Measurements from ENCODE around the gene WNT7B. TPM values are rescaled to one million over a fixed set of nuclear protein-coding genes. Genes with fewer than 3 reads are reported as not detected.

The WNT7B gene
- total and polyA plus RNA-seq, 10 of the 15 experiments (the other 5 are each of a cell fraction or from before 2014, with no cell fraction given) = 0.12 TPM; not detected in 9

GRCh38 chr22:45915841-45916240, 61.1 kb downstream of the WNT7B start:
- Histone ChIP-seq H4K20me1 (ENCODE audit: control insufficient read depth, insufficient read depth) (no peaks in the 10 kb centered on the region), H3K4me2 (ENCODE audit: control insufficient read depth, insufficient read depth) (no peak overlapping the region), H3K4me1 (ENCODE audit: control insufficient read depth, insufficient read depth, low read length) (no peaks in the 10 kb centered on the region), H3K36me3 (ENCODE audit: control insufficient read depth in 2 of 2, insufficient read depth in 2 of 2, low read length in 1 of 2) (no peaks in the 10 kb centered on the region), H3K4me3 (no peak overlapping the region), H3K79me2 (ENCODE audit: control insufficient read depth, insufficient read depth, low read length) (no peaks in the 10 kb centered on the region), H3K27me3 (replicated peaks in 1 of 2; ENCODE audit: control insufficient read depth in 2 of 2, insufficient read depth in 2 of 2, low read length in 1 of 2) (no peaks in the 10 kb centered on the region; a peak in 2 of 4 replicates), H2AFZ (ENCODE audit: control insufficient read depth, low read depth, low read length) (no peak overlapping the region), H3K27ac (ENCODE audit: control insufficient read depth, insufficient read depth) (no peak overlapping the region), H3K9me3 (replicated peaks; ENCODE audit: control insufficient read depth, insufficient read depth, low read length) (no peaks in the 10 kb centered on the region; the same call in 2 of the 3 replicates), H3K9ac (ENCODE audit: control insufficient read depth, insufficient read depth, low read length) (no peak overlapping the region)
- ChIA-PET POLR2A (no interaction called here), RAD21 (ENCODE audit: unreplicated experiment) (no interaction called here), CTCF (no interaction called here), SMC1A (ENCODE audit: uncharacterized antibody, unreplicated experiment) (no interaction called here)
- DNase-seq (ENCODE audit: low read depth, low spot score) (no peak), ATAC-seq (no peak), FAIRE-seq (no peak)
- in situ Hi-C loops (cut with MboI) (no loop called here), intact Hi-C loops (cut with micrococcal nuclease; ENCODE audit: unreplicated experiment) (no loop called here)
- TF ChIP-seq BMI1 (IDR thresholded peaks at IDR 0.05; ENCODE audit: borderline replicate concordance) (no peak), CTCF (IDR thresholded peaks at IDR 0.05 in 2 of 3, conservative IDR thresholded peaks at IDR 0.05 in 1 of 3; ENCODE audit: control insufficient read depth in 2 of 3, extremely low read depth in 1 of 3, insufficient read depth in 1 of 3, low read depth in 3 of 3, low read length in 3 of 3) (no peak), FOS (IDR thresholded peaks at IDR 0.05; ENCODE audit: borderline replicate concordance, extremely low read depth, insufficient read length) (no peak)
- no TSS peak for BruUV-seq (replicated peaks)
- WGBS (ENCODE audit: insufficient coverage, insufficient replicate concordance, low lambda C conversion rate, missing lambda C conversion rate) = 38% methylated on average over 16 of the region's 16 CpGs

GRCh38 chr22:45915151-45915550, 61.8 kb downstream of the WNT7B start:
- Histone ChIP-seq H3K27ac (ENCODE audit: control insufficient read depth, insufficient read depth) (no peak overlapping the region), H2AFZ (ENCODE audit: control insufficient read depth, low read depth, low read length) (no peak overlapping the region), H3K9ac (ENCODE audit: control insufficient read depth, insufficient read depth, low read length) (no peak overlapping the region), H4K20me1 (ENCODE audit: control insufficient read depth, insufficient read depth) (no peaks in the 10 kb centered on the region), H3K79me2 (ENCODE audit: control insufficient read depth, insufficient read depth, low read length) (no peaks in the 10 kb centered on the region), H3K9me3 (replicated peaks; ENCODE audit: control insufficient read depth, insufficient read depth, low read length) (no peaks in the 10 kb centered on the region; the same call in 2 of the 3 replicates), H3K36me3 (ENCODE audit: control insufficient read depth in 2 of 2, insufficient read depth in 2 of 2, low read length in 1 of 2) (no peaks in the 10 kb centered on the region), H3K4me2 (ENCODE audit: control insufficient read depth, insufficient read depth) (no peak overlapping the region), H3K27me3 (replicated peaks in 1 of 2; ENCODE audit: control insufficient read depth in 2 of 2, insufficient read depth in 2 of 2, low read length in 1 of 2) (no peaks in the 10 kb centered on the region; a peak in 1 of 4 replicates), H3K4me3 (no peak overlapping the region), H3K4me1 (ENCODE audit: control insufficient read depth, insufficient read depth, low read length) (no peaks in the 10 kb centered on the region)
- ChIA-PET CTCF (no interaction called here), SMC1A (ENCODE audit: uncharacterized antibody, unreplicated experiment) (no interaction called here), POLR2A (no interaction called here), RAD21 (ENCODE audit: unreplicated experiment) (no interaction called here)
- 34% methylated on average over 2 of the region's 2 CpGs for WGBS (ENCODE audit: insufficient coverage, insufficient replicate concordance, low lambda C conversion rate, missing lambda C conversion rate)
- BruUV-seq (replicated peaks) = no TSS peak
- in situ Hi-C loops (cut with MboI) (no loop called here), intact Hi-C loops (cut with micrococcal nuclease; ENCODE audit: unreplicated experiment) (no loop called here)
- FAIRE-seq = no peak
- no peak for DNase-seq (ENCODE audit: low read depth, low spot score)
- ATAC-seq = no peak
- TF ChIP-seq POLR2AphosphoS5 (IDR thresholded peaks at IDR 0.05; ENCODE audit: low read length) (no peak), HDAC6 (IDR thresholded peaks at IDR 0.05; ENCODE audit: unreplicated experiment) (no peak), NFYA (IDR thresholded peaks at IDR 0.05; ENCODE audit: borderline replicate concordance, low read depth, low read length) (no peak), ZNF592 (IDR thresholded peaks at IDR 0.05) (no peak), MEF2A (IDR thresholded peaks at IDR 0.05; ENCODE audit: insufficient read depth, low read depth, low read length) (no peak), FOXM1 (IDR thresholded peaks at IDR 0.05; ENCODE audit: low read depth, low read length) (no peak), PAX8 (IDR thresholded peaks at IDR 0.05) (no peak), USF1 (IDR thresholded peaks at IDR 0.05; ENCODE audit: borderline replicate concordance, extremely low read length, insufficient read depth, low read depth, low read length) (no peak)
